ENCODE results near the gene JADE2. TPM values are rescaled to one million over a fixed set of nuclear protein-coding genes. Genes with fewer than 3 reads are reported as not detected.
"Not testable (repeated sequence)": the region's sequence is repeated elsewhere in the genome, so short reads cannot be mapped to it uniquely, and the experiment has no call there.

The JADE2 gene
- total RNA-seq, 1 donor from 2014 or later, result 26.3 TPM

DNA sequence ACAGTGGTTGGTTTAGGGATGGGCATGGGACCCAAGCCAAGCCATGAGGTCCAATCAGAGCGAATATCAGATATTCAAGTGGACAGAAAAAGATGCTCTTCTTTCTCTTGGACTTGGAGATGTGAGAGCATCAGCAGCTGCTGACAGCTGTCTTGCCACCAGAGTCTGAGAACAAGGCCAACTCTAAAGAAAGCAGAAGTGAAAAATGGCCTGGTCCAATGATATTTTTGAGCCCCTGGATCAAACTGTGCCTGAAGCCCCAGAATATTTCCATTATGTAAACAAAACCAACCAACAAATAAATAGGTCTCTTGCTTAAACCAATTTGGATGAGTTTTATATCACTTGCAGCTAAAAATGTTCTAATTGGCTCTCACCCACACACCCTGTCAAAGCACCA lies 30.7 kb upstream of the JADE2 start:
- intact Hi-C loops (cut with micrococcal nuclease), result no loop called here
- H3K4me1 ChIP-seq, result no peaks in the 10 kb centered on the region
- no peaks in the 10 kb centered on the region for H3K36me3 ChIP-seq
- no peaks in the 10 kb centered on the region for H3K27me3 ChIP-seq (ENCODE audit: low read depth)
- DNase-seq, result no peak
- no peak overlapping the region for H3K27ac ChIP-seq (replicated peaks)
- H3K9me3 ChIP-seq (replicated peaks), result no peaks in the 10 kb centered on the region
- no peak for TF ChIP-seq CTCF (IDR thresholded peaks at IDR 0.05; ENCODE audit: borderline replicate concordance)
- no peak overlapping the region for H3K4me3 ChIP-seq

DNA sequence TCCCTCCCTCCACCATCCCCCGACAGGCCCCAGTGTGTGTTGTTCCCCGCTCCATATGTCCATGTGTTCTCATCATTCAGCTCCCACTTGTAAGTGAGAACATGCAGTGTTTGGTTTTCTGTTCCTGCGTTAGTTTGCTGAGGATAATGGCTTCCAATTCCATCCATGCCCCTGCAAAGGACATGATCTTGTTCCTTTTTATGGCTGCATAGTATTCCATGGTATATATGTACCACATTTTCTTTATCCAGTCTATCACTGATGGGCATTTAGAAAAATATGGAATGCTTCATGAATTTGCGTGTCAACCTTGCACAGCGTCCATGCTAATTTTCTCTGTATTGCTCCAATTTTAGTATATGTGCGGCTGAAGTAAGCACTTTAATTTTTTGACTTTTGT lies 25.6 kb upstream of the JADE2 start:
- H3K4me3 ChIP-seq; intact Hi-C loops (cut with micrococcal nuclease); H3K27ac ChIP-seq (replicated peaks); H3K27me3 ChIP-seq (ENCODE audit: low read depth); H3K36me3 ChIP-seq; H3K9me3 ChIP-seq (replicated peaks); DNase-seq: not testable (repeated sequence)
- peaks cover 21% of the 10 kb centered on the region for H3K4me1 ChIP-seq

DNA sequence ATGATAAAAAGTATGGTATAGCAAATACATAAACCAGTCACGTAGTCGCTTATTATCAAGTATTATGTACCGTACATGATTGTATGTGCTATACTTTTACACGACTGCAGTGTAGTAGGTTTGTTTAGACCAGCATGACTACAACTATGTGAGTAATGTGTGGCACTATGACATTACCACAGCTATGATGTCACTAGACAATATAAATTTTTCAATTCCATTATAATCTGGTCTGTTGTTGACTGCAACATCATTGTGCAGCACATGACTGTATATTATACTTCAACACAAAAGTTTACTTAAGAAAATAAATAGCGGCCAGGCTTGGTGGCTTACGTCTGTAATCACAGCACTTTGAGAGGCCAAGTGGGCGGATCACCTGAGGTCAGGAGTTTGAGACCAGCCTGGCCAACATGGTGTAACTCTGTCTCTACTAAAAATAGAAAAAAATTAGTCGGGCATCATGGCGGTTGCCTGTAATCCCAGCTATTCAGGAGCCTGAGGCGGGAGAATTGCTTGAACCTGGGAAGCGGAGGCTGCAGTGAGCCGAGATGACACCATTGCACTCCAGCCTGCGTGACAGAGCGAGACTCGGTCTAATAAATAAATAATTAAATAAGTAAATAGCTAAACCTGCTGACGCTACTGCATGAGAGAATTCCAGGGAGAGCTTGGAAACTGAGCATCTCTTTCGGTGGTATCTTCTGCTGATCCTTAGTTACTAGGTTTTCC lies 24.6 kb upstream of the JADE2 start:
- Histone ChIP-seq H3K27me3 (ENCODE audit: low read depth) (no peaks in the 10 kb centered on the region), H3K9me3 (replicated peaks) (no peaks in the 10 kb centered on the region), H3K27ac (replicated peaks) (no peak overlapping the region), H3K4me1 (peaks cover 31% of the 10 kb centered on the region), H3K4me3 (no peak overlapping the region), H3K36me3 (no peaks in the 10 kb centered on the region)
- intact Hi-C loops (cut with micrococcal nuclease), result no loop called here
- no peak for DNase-seq
- no peak for TF ChIP-seq CTCF (IDR thresholded peaks at IDR 0.05; ENCODE audit: borderline replicate concordance)

DNA sequence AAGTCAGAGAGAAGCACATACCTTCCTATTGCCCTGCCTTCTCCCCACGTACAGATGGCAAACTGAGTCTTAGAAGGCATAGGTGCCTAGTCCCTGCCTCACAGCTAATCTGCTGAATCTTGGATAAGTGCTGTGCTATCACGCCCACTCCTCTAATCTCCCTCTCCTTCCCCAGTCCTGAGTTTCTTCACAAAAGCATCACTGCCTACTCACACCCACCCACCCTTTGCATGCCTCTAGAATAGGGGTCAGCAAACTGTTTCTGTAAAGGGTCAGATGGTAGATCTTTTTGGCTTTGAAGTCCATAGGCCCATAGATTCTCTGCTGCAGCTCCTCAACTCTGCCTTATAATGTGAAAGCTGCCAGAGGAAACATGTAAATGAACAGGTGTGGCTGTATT lies 23.2 kb upstream of the JADE2 start:
- Histone ChIP-seq H3K36me3 (no peaks in the 10 kb centered on the region), H3K27me3 (ENCODE audit: low read depth) (no peaks in the 10 kb centered on the region)

DNA sequence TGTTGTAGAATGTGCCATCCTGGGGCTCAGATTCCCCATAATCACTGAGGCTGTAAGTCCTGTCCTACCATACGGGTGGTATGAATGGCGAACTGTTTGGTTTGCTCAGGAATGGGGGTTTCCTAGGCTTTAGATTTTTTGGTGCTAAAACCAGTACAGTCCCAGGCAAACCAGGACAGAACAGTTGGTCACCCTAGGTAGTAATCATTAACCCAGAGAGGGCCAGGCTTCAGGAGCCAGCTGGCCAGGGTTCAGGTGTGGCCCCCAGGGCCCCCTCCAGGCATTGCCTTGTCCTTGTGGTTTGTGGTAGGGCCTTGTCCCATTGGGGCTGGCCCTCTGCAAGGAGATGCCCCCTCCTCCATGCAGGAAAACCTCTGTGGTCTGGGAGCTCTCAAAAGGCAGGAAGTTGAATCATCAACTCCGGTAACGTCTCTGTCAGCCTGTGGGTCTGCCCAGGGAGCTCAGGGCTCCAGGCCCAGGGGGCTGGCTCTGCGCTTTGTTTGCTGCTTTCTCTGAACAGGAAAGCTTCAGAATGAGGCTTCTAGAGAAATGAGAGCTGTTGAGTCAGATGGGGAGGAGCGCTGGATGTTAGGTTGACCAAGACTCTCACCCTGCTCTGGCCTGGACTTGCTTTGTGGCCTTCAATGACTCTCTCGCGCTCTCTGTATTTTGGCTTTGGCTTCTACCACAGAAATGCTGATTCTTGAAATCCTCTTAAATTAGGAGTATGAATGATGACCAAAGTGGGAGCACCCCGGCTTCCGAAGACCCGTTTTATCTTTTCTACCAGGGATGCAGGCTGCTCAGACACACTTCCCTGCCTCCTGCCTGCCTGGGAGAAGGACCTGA lies 22.2 kb upstream of the JADE2 start:
- Histone ChIP-seq H3K27me3 (ENCODE audit: low read depth) (no peaks in the 10 kb centered on the region), H3K36me3 (no peaks in the 10 kb centered on the region), H3K4me1 (peaks cover 53% of the 10 kb centered on the region), H3K27ac (replicated peaks) (peak overlapping the region; percentile 84), H3K9me3 (replicated peaks) (no peaks in the 10 kb centered on the region), H3K4me3 (no peak overlapping the region)
- intact Hi-C loops (cut with micrococcal nuclease), result no loop called here
- peak; percentile 70 for DNase-seq
- TF ChIP-seq CTCF (IDR thresholded peaks at IDR 0.05; ENCODE audit: borderline replicate concordance), result no peak

More for the DNA sequence above, 23.2 kb upstream of the JADE2 start:
- Histone ChIP-seq H3K27ac (replicated peaks) (no peak overlapping the region), H3K4me3 (no peak overlapping the region), H3K9me3 (replicated peaks) (no peaks in the 10 kb centered on the region), H3K4me1 (peaks cover 45% of the 10 kb centered on the region)
- DNase-seq, result no peak
- no peak for TF ChIP-seq CTCF (IDR thresholded peaks at IDR 0.05; ENCODE audit: borderline replicate concordance)
- intact Hi-C loops (cut with micrococcal nuclease), result no loop called here
